Activated CD4-positive, CD25-positive, alpha-beta regulatory T cell (primary cell): ENCODE results near the gene ACTR3C.
"Not testable (repeated sequence)": the region's sequence is repeated elsewhere in the genome, so short reads cannot be mapped to it uniquely, and the experiment has no call there.

Experiments
- DNase-seq, 4 experiments: peaks; one replicate each; lab custom pipeline; 2025; lab: John Stamatoyannopoulos, UW

The ACTR3C gene

GRCh38 chr7:150336746-150337145 lies 13.4 kb upstream of the ACTR3C start:
- DNase-seq, result no peak

- DNase-seq, result no peak
Observed at GRCh38 chr7:150335774-150336112, 12.4 kb upstream of the ACTR3C start.

- DNase-seq, result no peak
Observed at GRCh38 chr7:150335108-150335773, 11.9 kb upstream of the ACTR3C start.

DNA sequence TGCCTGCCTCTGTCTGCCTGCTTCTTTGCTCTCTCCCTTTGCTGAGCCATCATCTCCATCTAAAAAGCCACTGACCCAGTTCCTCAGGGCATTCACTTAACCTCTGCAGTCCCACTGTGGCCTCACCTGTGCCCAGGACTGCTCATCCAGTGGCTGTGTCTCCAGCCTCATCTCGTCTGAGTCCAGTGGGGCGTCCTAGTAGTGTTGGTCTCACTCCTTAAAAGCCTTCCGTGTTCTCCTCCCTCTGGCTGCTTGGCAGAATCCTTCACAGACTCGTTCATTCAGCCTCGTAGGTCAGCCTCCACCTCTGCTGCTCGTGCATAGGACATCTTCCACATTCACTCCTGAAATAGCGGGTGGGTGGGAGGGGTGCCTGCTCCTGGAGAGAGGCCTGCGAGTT lies 10.8 kb upstream of the ACTR3C start:
- DNase-seq, result no peak

GRCh38 chr7:150333659-150334058 lies 10.3 kb upstream of the ACTR3C start:
- DNase-seq, result no peak

DNA sequence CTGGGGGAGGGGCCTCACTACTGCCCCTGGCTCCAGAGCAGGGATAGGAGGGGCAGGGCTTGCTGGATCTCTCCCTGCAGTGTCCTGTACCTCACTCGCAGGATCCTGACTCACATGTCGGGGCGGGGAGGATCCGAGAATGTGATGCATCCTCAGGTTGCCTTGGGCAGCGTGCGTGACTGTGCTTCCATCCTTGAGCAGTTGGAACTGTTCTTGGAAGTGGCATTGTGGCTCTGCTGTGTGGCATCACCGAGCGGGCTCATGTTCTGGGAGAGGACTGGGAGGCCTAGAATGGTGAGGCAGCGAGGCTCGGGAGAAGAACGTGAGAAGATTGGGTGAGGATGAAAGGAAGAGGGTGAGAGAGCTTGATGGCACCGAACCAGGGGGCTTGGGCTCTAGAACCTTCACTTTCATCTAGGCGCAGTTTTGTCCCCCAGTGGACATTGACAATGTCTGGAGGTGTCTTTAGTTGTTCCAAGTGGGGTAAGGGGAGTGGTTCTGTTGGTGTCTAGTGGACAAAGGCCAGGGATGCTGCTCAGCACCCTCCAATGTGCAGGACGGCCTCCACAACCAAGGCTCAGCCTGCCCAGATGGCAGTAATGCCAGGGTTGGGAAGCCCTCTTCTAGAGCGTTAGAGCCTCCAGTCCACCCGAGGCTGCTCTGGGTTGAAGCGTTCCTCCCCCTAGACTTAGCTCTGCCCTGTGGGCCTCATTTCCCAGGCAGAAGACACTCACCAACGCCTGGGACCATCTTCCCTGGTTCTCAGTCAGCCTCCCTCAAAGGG lies 9.7 kb upstream of the ACTR3C start:
- no peak for DNase-seq

DNA sequence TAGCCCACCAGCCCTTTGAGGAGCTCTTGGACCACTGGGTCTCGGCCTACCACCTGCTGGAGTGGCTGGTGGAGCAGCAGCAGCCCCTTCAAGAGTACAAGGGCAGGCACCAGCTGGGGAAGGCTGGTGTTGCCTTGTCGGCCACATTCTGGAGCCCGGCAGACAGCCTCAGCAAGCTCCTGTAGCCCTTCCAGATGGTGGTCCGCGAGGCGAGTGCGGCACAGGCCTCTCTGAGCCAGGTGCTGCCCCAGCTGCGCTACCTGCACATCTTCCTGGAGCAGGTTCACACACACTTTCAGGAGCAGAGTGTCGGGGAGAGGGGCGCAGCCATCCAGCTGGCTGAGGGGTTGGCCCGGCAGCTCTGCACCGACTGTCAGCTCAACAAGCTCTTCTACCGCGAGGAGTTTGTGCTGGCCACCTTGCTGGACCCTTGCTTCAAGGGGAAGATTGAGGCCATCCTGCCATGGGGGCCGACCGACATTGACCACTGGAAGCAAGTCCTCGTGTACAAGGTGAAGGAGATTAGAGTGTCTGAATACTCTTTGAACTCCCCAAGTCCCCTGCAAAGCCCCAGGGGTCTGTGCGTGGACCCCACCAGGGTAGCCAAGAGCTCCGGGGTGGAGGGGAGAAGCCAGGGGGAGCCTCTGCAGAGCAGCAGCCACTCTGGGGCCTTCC lies 7.0 kb upstream of the ACTR3C start:
- no peak for DNase-seq

GRCh38 chr7:150329331-150330120 lies 6.2 kb upstream of the ACTR3C start:
- no peak for DNase-seq

DNA sequence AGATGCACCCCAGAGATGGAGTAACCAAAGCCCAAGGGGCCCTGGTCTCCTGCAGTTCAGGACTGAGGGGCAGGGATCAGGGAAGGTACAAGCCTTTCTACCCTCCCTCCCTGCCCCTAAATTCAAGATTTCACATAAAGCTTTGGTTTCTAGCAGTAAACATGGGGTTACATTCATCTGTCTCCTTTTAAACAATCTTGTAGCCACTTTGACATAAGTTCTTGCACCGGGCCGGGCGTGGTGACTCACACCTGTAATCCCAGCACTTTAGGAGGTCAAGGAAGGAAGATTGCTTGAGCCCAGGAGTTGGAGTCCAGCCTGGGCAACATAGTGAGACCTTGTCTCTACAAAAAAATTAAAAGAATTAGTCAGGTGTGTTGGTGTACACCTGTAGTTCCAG lies 4.0 kb upstream of the ACTR3C start:
- no peak for DNase-seq

- DNase-seq, result no peak
Observed at GRCh38 chr7:150326657-150327268, 3.4 kb upstream of the ACTR3C start.

DNA sequence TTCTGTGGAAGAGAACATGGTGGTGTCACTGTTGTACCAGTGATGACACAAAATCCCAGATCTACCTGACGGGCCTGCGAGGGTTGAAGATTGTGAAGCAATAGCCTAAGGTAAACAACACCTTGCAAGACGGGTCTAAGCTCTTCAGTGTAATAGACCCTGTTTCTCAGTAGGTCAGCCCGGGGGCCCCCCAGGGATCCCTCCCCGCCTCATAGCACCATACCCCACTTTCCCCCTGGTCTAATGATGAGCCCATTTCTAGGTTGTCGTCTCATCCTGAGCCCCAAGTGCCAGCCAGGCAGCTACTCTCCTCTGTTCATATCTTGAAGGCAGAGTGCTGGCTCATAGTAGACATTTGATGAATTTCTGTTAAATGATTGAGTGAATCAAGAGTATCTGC lies 2.6 kb upstream of the ACTR3C start:
- no peak for DNase-seq

GRCh38 chr7:150325110-150325611 lies 1.8 kb upstream of the ACTR3C start:
- DNase-seq, result no peak

- DNase-seq, result no peak
Observed at GRCh38 chr7:150324373-150324961, 1.1 kb upstream of the ACTR3C start.

- DNase-seq, result no peak
Observed at GRCh38 chr7:150323682-150324372, 482 bp upstream of the ACTR3C start.

- DNase-seq, result peak; percentile 31 to 60 (median 38)
Observed at GRCh38 chr7:150322114-150322832, 1.1 kb downstream of the ACTR3C start.

- DNase-seq, result no peak
Observed at GRCh38 chr7:150321788-150322113, 1.6 kb downstream of the ACTR3C start.

DNA sequence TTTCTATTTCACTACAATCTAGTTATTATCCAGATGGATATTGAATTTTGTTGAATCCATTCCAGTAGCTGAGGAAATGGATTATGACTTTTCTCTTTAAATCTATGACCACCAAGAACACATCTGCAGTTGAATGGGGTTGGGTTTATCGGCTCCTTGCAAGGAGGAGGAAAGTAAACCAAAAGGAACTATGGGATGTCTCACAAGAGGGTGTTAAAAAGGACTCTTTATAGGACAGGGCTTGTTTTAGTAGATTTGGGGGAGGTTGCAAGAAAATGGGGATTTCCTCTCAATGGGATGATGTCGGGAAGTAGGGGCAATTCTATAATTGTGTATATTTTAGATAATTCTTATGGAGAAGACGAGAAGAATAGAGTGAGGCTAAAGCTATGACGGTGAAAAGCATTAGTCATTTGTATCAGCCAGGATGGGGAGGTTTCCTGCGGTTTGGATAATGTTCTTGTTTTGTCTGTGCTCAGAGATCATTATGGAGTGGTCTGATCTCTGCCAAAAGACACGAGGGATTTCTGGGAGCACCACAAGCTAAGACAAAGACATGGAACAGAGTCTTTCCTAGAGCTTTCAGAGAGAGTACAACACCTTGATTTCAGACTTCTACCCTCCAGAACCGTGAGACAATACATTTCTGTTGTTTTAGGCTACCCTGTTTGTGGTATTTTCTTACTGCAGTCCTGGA lies 5.4 kb downstream of the ACTR3C start:
- DNase-seq, result no peak

- DNase-seq, result not testable (repeated sequence)
Observed at GRCh38 chr7:150316987-150317386, 6.4 kb downstream of the ACTR3C start.

DNA sequence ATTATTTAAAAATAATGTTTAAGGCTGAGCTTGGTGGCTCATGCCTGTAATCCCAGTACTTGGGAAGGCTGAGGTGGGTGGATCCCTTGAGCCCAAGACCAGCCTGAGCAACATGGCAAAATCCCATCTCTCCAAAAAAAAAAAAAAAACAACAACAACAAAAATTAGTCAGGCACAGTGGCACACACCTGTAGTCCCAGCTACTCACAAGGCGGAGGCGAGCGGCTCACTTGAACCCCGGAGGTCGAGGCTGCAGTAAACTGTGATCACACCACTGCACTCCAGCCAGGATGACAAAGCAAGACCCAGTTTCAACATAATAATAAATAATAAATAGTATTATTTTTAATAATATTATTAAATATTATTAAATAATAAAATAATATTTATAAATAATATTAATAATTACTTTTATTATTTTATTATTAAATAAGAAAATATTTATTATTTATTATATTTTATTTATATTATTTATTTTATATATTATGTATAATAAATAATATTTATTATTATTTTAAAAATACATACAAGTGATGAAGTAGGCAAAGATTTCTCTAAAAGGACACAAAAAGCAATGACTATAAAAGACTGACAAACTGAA lies 8.6 kb downstream of the ACTR3C start:
- no peak for DNase-seq
